ENCODE measurements around the gene MOB1B. TPM values are rescaled to one million over a fixed set of nuclear protein-coding genes. Genes with fewer than 3 reads are reported as not detected.

Gene MOB1B
- total RNA-seq (2021) = 14.5 and 14.6 TPM in 2 replicates
- Bru-seq, nascent RNA = percentile 65 among the genes with signal in this experiment
- BruChase-seq, experiment 1, labeled RNA remaining after a 2-hour chase = percentile 71 among the genes with signal in this experiment
- percentile 78 among the genes with signal in this experiment for BruChase-seq, experiment 2, labeled RNA remaining after a 6-hour chase
- long read RNA-seq, partial matches to known transcripts = 0 of 4 reads
- long read RNA-seq, other reads (novel, unspliced or antisense) = 4 of 4 reads

GRCh38 chr4:70901984-70902576 lies at the start of gene MOB1B:
Gene MOB1B, plus strand, starts transcription at chr4:70902369. Its CDS starts 168 bp downstream, at chr4:70902537.
- peak within 1 kb of the TSS; percentile 94 for H3K4me2 ChIP-seq
- intact Hi-C loops (cut with micrococcal nuclease; ENCODE audit: unreplicated experiment) = loop anchor here (2.0 to 5.0 kb wide), 2 partner anchors 63 to 195 kb away; partner anchors contain the start of gene GRSF1
- DNase-seq = peak; percentile 58 to 76
- peak; percentile 40; the same call in 1 of the 2 replicates for TF ChIP-seq CTCF (conservative IDR thresholded peaks at IDR 0.05)
- TF ChIP-seq EZH2 (IDR thresholded peaks at IDR 0.05; ENCODE audit: low read depth) = no peak
- H3K9me2 ChIP-seq (ENCODE audit: insufficient read depth) = no peaks in the 10 kb centered on the region
- H2AFZ ChIP-seq = peak within 1 kb of the TSS; percentile 92
- H3F3A ChIP-seq (ENCODE audit: insufficient read depth, low read depth) = no peaks in the 10 kb centered on the region
- H3K27ac ChIP-seq = no peak within 1 kb of the TSS
- CTCF ChIA-PET = interaction anchor here (0.6 to 0.7 kb wide), 3 partner anchors 76 to 285 kb away, joined by 3 to 9 read pairs (median 8); no protein-coding TSS in a partner anchor
- 0 out of 2 replicates have a peak, but pooled peaks cover 5% of the 10 kb centered on the region for H3K4me1 ChIP-seq (replicated peaks; ENCODE audit: insufficient read depth)
- peak within 1 kb of the TSS; percentile 81 for H3K4me3 ChIP-seq
- no TSS peak for BruUV-seq (replicated peaks)
- H4K20me1 ChIP-seq (ENCODE audit: insufficient read depth) = no peaks in the 10 kb centered on the region
- POLR2A ChIA-PET (ENCODE audit: unreplicated experiment) = interaction anchor here (0.6 to 0.8 kb wide), 2 partner anchors 48 to 161 kb away, joined by 13 to 21 read pairs; no protein-coding TSS in a partner anchor
- H3K36me3 ChIP-seq (ENCODE audit: low read depth) = no peaks in the 10 kb centered on the region
- H3K27me3 ChIP-seq (ENCODE audit: insufficient read depth, low read depth) = no peaks in the 10 kb centered on the region
- peaks cover 15% of the 10 kb centered on the region for H3K79me2 ChIP-seq (ENCODE audit: low read depth)
- H3K9me3 ChIP-seq (ENCODE audit: insufficient read depth, low read depth) = no peaks in the 10 kb centered on the region

GRCh38 chr4:70855464-70855863 lies 46.7 kb upstream of the MOB1B start:
- Histone ChIP-seq H3K9me2 (ENCODE audit: insufficient read depth) (no peaks in the 10 kb centered on the region), H4K20me1 (ENCODE audit: insufficient read depth) (no peaks in the 10 kb centered on the region), H3K4me1 (replicated peaks; ENCODE audit: insufficient read depth) (no peaks in the 10 kb centered on the region), H2AFZ (no peak overlapping the region), H3K4me3 (no peak overlapping the region), H3K27ac (no peak overlapping the region), H3K9me3 (ENCODE audit: insufficient read depth, low read depth) (no peaks in the 10 kb centered on the region), H3K36me3 (ENCODE audit: low read depth) (no peaks in the 10 kb centered on the region), H3F3A (ENCODE audit: insufficient read depth, low read depth) (no peaks in the 10 kb centered on the region), H3K4me2 (no peak overlapping the region), H3K27me3 (ENCODE audit: insufficient read depth, low read depth) (no peaks in the 10 kb centered on the region), H3K79me2 (ENCODE audit: low read depth) (no peaks in the 10 kb centered on the region)
- BruUV-seq (replicated peaks) = no TSS peak
- CTCF ChIA-PET = no interaction called here
- DNase-seq = no peak
- TF ChIP-seq CTCF (conservative IDR thresholded peaks at IDR 0.05) = no peak
- no peak for TF ChIP-seq EZH2 (IDR thresholded peaks at IDR 0.05; ENCODE audit: low read depth)
- POLR2A ChIA-PET (ENCODE audit: unreplicated experiment) = no interaction called here
- intact Hi-C loops (cut with micrococcal nuclease; ENCODE audit: unreplicated experiment) = no loop called here

- BruUV-seq (replicated peaks) = no TSS peak
- no peaks in the 10 kb centered on the region for H3K79me2 ChIP-seq (ENCODE audit: low read depth)
- ChIA-PET CTCF (no interaction called here), POLR2A (ENCODE audit: unreplicated experiment) (no interaction called here)
- H3F3A ChIP-seq (ENCODE audit: insufficient read depth, low read depth) = no peaks in the 10 kb centered on the region
- no peak overlapping the region for H3K27ac ChIP-seq
- no peaks in the 10 kb centered on the region for H4K20me1 ChIP-seq (ENCODE audit: insufficient read depth)
- no peak for TF ChIP-seq EZH2 (IDR thresholded peaks at IDR 0.05; ENCODE audit: low read depth)
- TF ChIP-seq CTCF (conservative IDR thresholded peaks at IDR 0.05) = no peak
- H2AFZ ChIP-seq = no peak overlapping the region
- no peaks in the 10 kb centered on the region for H3K4me1 ChIP-seq (replicated peaks; ENCODE audit: insufficient read depth)
- H3K27me3 ChIP-seq (ENCODE audit: insufficient read depth, low read depth) = no peaks in the 10 kb centered on the region
- H3K9me2 ChIP-seq (ENCODE audit: insufficient read depth) = no peaks in the 10 kb centered on the region
- intact Hi-C loops (cut with micrococcal nuclease; ENCODE audit: unreplicated experiment) = no loop called here
- H3K36me3 ChIP-seq (ENCODE audit: low read depth) = no peaks in the 10 kb centered on the region
- DNase-seq = no peak
- H3K9me3 ChIP-seq (ENCODE audit: insufficient read depth, low read depth) = no peaks in the 10 kb centered on the region
- H3K4me3 ChIP-seq = no peak overlapping the region
- no peak overlapping the region for H3K4me2 ChIP-seq
These were observed 43.7 kb upstream of the MOB1B start for GRCh38 chr4:70858454-70858853.
